Fibroblast of villous mesenchyme (primary cell): ENCODE measurements around the gene MYOG. TPM values are rescaled to one million over a fixed set of nuclear protein-coding genes. Genes with fewer than 3 reads are reported as not detected.

Source experiments
- DNase-seq: peaks from one replicate; pipeline ENCODE4 v3.0.0-alpha.2; 2010; ENCODE audit warnings: low read depth
- H3K4me3 ChIP-seq: 2 replicates; pipeline ENCODE4 v1.5.1; 2011; ENCODE audit warnings: low read depth, mild to moderate bottlenecking, low read length
- CTCF ChIP-seq: IDR thresholded peaks from 2 replicates; pipeline ENCODE4 v1.5.1; 2012; ENCODE audit warnings: low read depth, mild to moderate bottlenecking, low read length; ENCODE audit not compliant: insufficient read depth
- total RNA-seq: library from RNA; depleted of rRNA; stranded (reverse); fragments of >200 nt; gene quantifications from 2 replicates; pipeline ENCODE4 v1.2.3, GENCODE V29; 2012

MYOG gene
- total RNA-seq, 1 donor = not detected

DNA sequence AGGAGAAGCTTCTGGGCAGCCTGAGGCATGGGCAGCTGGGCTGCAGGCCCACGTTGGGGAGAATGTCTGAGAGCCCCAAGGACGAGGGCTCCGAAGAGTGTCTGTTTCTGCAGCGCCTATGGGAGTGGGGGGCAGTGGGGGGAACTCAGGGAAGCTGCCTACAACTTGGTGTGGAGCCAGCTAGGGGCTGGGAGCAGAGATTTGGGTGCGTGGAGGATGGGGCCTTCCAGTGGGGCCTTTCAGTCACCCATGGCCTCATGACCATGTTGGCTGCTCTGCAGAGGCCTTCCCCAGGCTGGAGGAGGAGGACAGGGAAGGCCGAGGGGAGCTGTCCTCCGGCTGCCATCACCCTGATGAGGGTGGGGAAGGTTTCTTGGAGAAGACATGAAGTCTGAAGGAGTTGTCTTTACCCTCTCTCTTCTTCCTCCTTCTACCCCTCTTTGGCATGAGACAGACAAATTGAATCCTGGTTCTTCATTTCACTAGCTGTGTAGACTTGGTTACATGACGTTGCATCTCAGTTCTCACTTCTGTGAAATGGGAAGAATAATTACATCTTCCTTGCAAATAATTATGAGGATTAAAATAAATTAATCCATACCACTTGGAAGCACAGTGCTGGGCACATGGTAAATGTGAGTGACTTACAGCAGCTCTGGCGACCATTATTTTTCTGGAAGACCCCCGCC, 51.2 kb downstream of the MYOG start:
- TF ChIP-seq CTCF = no peak
- H3K4me3 ChIP-seq = no peak overlapping the region
- DNase-seq = no peak

DNA sequence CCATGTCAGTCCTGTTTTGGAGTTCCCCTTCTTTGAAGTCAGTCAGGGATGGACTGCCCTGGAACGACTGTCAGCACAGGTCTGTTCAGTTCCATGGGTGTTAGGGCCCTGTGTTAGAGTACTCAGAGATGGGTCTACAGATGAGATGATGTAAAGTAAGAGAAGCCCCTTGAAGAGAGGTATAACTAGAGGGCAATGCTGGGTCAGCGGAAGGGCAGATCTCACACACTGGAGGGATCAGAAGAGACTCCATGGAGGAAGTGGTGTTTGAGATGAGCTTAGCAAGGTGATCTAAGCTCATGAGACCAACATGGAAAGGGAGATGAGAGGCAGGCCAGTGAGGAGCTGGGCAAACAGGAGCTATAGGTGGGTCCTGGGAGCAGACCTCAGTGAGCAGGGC, 51.9 kb downstream of the MYOG start:
- no peak overlapping the region for H3K4me3 ChIP-seq
- no peak for DNase-seq
- TF ChIP-seq CTCF = no peak

DNA sequence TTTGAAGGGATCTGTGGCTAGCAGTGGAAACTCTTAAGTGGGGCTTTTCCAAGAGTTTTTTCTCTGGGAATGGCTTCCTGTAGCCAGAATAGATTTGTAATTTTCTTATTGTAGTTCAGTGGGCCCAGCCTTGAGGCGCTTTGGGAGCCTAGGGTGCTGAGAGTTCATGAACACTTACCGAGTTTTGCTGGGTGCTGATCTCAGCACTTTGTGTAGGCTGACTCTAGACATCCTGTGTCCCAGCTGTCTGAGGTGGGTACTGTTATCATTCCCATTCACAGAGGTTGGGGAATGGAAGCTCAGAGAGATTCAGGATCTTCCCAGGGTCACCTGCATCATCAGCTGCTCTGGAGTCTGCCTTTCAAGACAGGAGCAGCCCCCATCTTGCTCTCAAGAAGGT, 52.5 kb downstream of the MYOG start:
- no peak for TF ChIP-seq CTCF
- DNase-seq = no peak
- no peak overlapping the region for H3K4me3 ChIP-seq

Other genes with a start within 250 kb of the MYOG start
- gene RABIF, start 196.9 kb downstream of the MYOG start, total RNA-seq = 5.5 and 6.9 TPM in 2 replicates
- gene KLHL12, start 158.8 kb downstream of the MYOG start, total RNA-seq = 23.8 and 35.4 TPM in 2 replicates
- gene ADIPOR1, start 127.7 kb downstream of the MYOG start, total RNA-seq = 66.7 and 118 TPM in 2 replicates
- 35.8 and 47.5 TPM in 2 replicates for gene CYB5R1, start 118.8 kb downstream of the MYOG start, total RNA-seq
- 102 and 139 TPM in 2 replicates for gene TMEM183A, start 78.6 kb downstream of the MYOG start, total RNA-seq
- 1.6 and 4.3 TPM in 2 replicates for gene PPFIA4, start 59.5 kb downstream of the MYOG start, total RNA-seq
- gene ADORA1, start 41.7 kb upstream of the MYOG start, total RNA-seq = 8.7 and 14.2 TPM in 2 replicates
- gene MYBPH, start 89.8 kb upstream of the MYOG start, total RNA-seq = 0.32 and 0.43 TPM in 2 replicates
- 15.8 and 136 TPM in 2 replicates for gene CHI3L1, start 100.7 kb upstream of the MYOG start, total RNA-seq
- gene CHIT1, start 143.7 kb upstream of the MYOG start, total RNA-seq = under 0.01 TPM in 1 of 2 replicates, not detected in the other
- 6.4 and 13.8 TPM in 2 replicates for gene BTG2, start 219.5 kb upstream of the MYOG start, total RNA-seq